Activated B cell treated with CpG ODN at 0.5 μM for 24 hours (primary cell): Measurements from ENCODE around the gene HACD3. TPM values are rescaled to one million over a fixed set of nuclear protein-coding genes. Genes with fewer than 3 reads are reported as not detected.

ENCODE experiments used
- ATAC-seq: fragments of 200-7000 bp; cut with Tn5 transposase; one replicate; pipeline ENCODE4 v1.10.0; 2021; ENCODE audit warnings: low read depth, mild to moderate bottlenecking, moderate library complexity
- CTCF ChIA-PET: fragments of 350-600 bp; sonication (Branson Sonifier 250); formaldehyde crosslinking; loops from one replicate; lab custom pipeline; 2021; ENCODE audit warnings: antibody characterized with exemption; lab: Charles Lee
- POLR2A ChIA-PET: fragments of 350-600 bp; sonication (Branson Sonifier 250); formaldehyde crosslinking; loops from one replicate; lab custom pipeline; 2021; ENCODE audit warnings: antibody characterized with exemption; lab: Charles Lee
- DNase-seq: peaks from one replicate; pipeline ENCODE4 v3.0.0; 2022
- H3K27ac Mint-ChIP-seq: one replicate; pipeline ENCODE4 v1.8.0; 2020; ENCODE audit warnings: mixed read lengths
- H3K27me3 Mint-ChIP-seq: one replicate; pipeline ENCODE4 v1.8.0; 2021; ENCODE audit warnings: mixed read lengths
- H3K36me3 Mint-ChIP-seq: one replicate; pipeline ENCODE4 v1.8.0; 2021; ENCODE audit warnings: low read depth, mixed read lengths
- H3K4me1 Mint-ChIP-seq: one replicate; pipeline ENCODE4 v1.8.0; 2021; ENCODE audit warnings: mixed read lengths
- H3K4me3 Mint-ChIP-seq: one replicate; pipeline ENCODE4 v1.8.0; 2020; ENCODE audit warnings: mild to moderate bottlenecking, mixed read lengths
- H3K9me3 Mint-ChIP-seq: one replicate; pipeline ENCODE4 v1.8.0; 2020; ENCODE audit warnings: mixed read lengths
- CTCF ChIP-seq: fragments of 200-600 bp; IDR thresholded peaks from one replicate; pipeline ENCODE4 v1.8.0; 2022; ENCODE audit warnings: antibody characterized with exemption, mild to moderate bottlenecking
- intact Hi-C: fragments of 100-400 bp; cut with micrococcal nuclease; formaldehyde crosslinking; loops from one replicate; pipeline ENCODE4 v1.15.1; 2024
- total RNA-seq: library from RNA; stranded (reverse); gene quantifications from 2 replicates; pipeline ENCODE4 v1.2.3, GENCODE V29; 2022

HACD3 gene
- total RNA-seq, 1 donor from 2014 or later = 11.5 TPM

- intact Hi-C loops = no loop called here
- ATAC-seq (no peak), DNase-seq (no peak)
- ChIA-PET POLR2A (no interaction called here), CTCF (interaction anchor here (1.1 kb wide), 1 partner anchor 18 kb away, joined by 3 read pairs; no protein-coding TSS in a partner anchor)
- H3K9me3 Mint-ChIP-seq = no peaks in the 10 kb centered on the region
- no peak overlapping the region for H3K27ac Mint-ChIP-seq
- H3K4me3 Mint-ChIP-seq = no peak overlapping the region
- no peaks in the 10 kb centered on the region for H3K27me3 Mint-ChIP-seq
- H3K36me3 Mint-ChIP-seq = peaks cover 5% of the 10 kb centered on the region
- TF ChIP-seq CTCF = no peak
- H3K4me1 Mint-ChIP-seq = no peaks in the 10 kb centered on the region
These were observed 88.4 kb downstream of the HACD3 start for GRCh38 chr15:65618560-65619109.

GRCh38 chr15:65619626-65620290, 89.5 kb downstream of the HACD3 start:
- no peak for TF ChIP-seq CTCF
- peaks cover 11% of the 10 kb centered on the region for H3K36me3 Mint-ChIP-seq
- intact Hi-C loops = no loop called here
- no peaks in the 10 kb centered on the region for H3K4me1 Mint-ChIP-seq
- ATAC-seq (no peak), DNase-seq (no peak)
- H3K9me3 Mint-ChIP-seq = no peaks in the 10 kb centered on the region
- H3K27ac Mint-ChIP-seq = no peak overlapping the region
- H3K4me3 Mint-ChIP-seq = no peak overlapping the region
- ChIA-PET CTCF (no interaction called here), POLR2A (no interaction called here)
- no peaks in the 10 kb centered on the region for H3K27me3 Mint-ChIP-seq

GRCh38 chr15:65620833-65621232, 90.6 kb downstream of the HACD3 start:
- Mint-ChIP-seq H3K27me3 (no peaks in the 10 kb centered on the region), H3K36me3 (peaks cover 20% of the 10 kb centered on the region), H3K4me1 (no peaks in the 10 kb centered on the region), H3K4me3 (no peak overlapping the region), H3K27ac (no peak overlapping the region), H3K9me3 (no peaks in the 10 kb centered on the region)
- ChIA-PET CTCF (interaction anchor here (1.7 kb wide), 1 partner anchor 17 kb away, joined by 7 read pairs; no protein-coding TSS in a partner anchor), POLR2A (no interaction called here)
- no peak for TF ChIP-seq CTCF
- ATAC-seq = no peak
- DNase-seq = no peak
- intact Hi-C loops = no loop called here

- intact Hi-C loops = no loop called here
- TF ChIP-seq CTCF = no peak
- ATAC-seq (no peak), DNase-seq (no peak)
- Mint-ChIP-seq H3K27ac (no peak within 1 kb of the TSS), H3K4me1 (no peaks in the 10 kb centered on the region), H3K9me3 (no peaks in the 10 kb centered on the region), H3K27me3 (no peaks in the 10 kb centered on the region), H3K4me3 (no peak within 1 kb of the TSS), H3K36me3 (peaks cover 25% of the 10 kb centered on the region)
- POLR2A ChIA-PET = interaction anchor here (0.6 to 1.3 kb wide), 2 partner anchors 10 to 17 kb away, joined by 5 to 6 read pairs; partner anchors contain the start of gene INTS14
- CTCF ChIA-PET = interaction anchor here (1.7 kb wide), 1 partner anchor 16 kb away, joined by 7 read pairs; no protein-coding TSS in a partner anchor
These were observed 91.4 kb downstream of the HACD3 start, which contains the start of gene SLC24A1 for GRCh38 chr15:65621638-65622037. Gene SLC24A1, plus strand, starts transcription at chr15:65621938. Its CDS starts 2,143 bp downstream, at chr15:65624081.

- Mint-ChIP-seq H3K9me3 (no peaks in the 10 kb centered on the region), H3K27ac (no peak overlapping the region), H3K4me1 (no peaks in the 10 kb centered on the region), H3K27me3 (no peaks in the 10 kb centered on the region), H3K4me3 (no peak overlapping the region), H3K36me3 (peaks cover 29% of the 10 kb centered on the region)
- DNase-seq (no peak), ATAC-seq (no peak)
- intact Hi-C loops = no loop called here
- CTCF ChIA-PET = no interaction called here
- POLR2A ChIA-PET = no interaction called here
- no peak for TF ChIP-seq CTCF
These were observed 92.8 kb downstream of the HACD3 start for GRCh38 chr15:65623103-65623502.
